ENCODE measurements around the gene HEXD.

- no peak for TF ChIP-seq CTCF (IDR thresholded peaks at IDR 0.05; ENCODE audit: borderline replicate concordance, extremely low read depth, low read length, poor library complexity, severe bottlenecking)
- no peak for TF ChIP-seq EZH2 (IDR thresholded peaks at IDR 0.05; ENCODE audit: borderline replicate concordance, low read depth, low read length, severe bottlenecking)
These were observed 23.0 kb downstream of the HEXD start for GRCh38 chr17:82440991-82441627.

Measured in DND-41 (cell line).